Mammary epithelial cell (primary cell): ENCODE data around the gene IL5RA.

ENCODE experiments used
- CTCF ChIP-seq, 2 donors: IDR thresholded peaks in 1 of 2; conservative IDR thresholded peaks in 1 of 2; 2 replicates each; pipeline ENCODE4 v1.5.1; 2011 to 2012; ENCODE audit warnings: inconsistent platforms in 2 of 2, low read length in 2 of 2, mild to moderate bottlenecking in 2 of 2, control low read depth in 1 of 2, low read depth in 1 of 2; ENCODE audit not compliant: insufficient read depth in 1 of 2; ENCODE audit errors: extremely low read depth in 1 of 2
- EZH2 ChIP-seq: IDR thresholded peaks from 2 replicates; pipeline ENCODE4 v1.6.1; 2012; ENCODE audit warnings: low read length, inconsistent platforms, borderline replicate concordance

- TF ChIP-seq EZH2: no peak
- TF ChIP-seq CTCF (conservative IDR thresholded peaks at IDR 0.05 in 1 of 2, IDR thresholded peaks at IDR 0.05 in 1 of 2; ENCODE audit: extremely low read depth in 1 of 2, insufficient read depth in 1 of 2, low read depth in 1 of 2, low read length in 2 of 2): no peak
Measured at GRCh38 chr3:3084890-3085289, 25.3 kb downstream of the IL5RA start.
